H1 (cell line): ENCODE data around the gene TBCD. TPM values are rescaled to one million over a fixed set of nuclear protein-coding genes. Genes with fewer than 3 reads are reported as not detected.

Experiments
- CTCF ChIA-PET: fragments of 300-600 bp; sonication (Branson Sonifier 250); formaldehyde crosslinking; loops from one replicate; lab custom pipeline; 2021; ENCODE audit not compliant: partially characterized antibody; lab: Charles Lee
- POLR2A ChIA-PET: fragments of 300-600 bp; sonication (Branson Sonifier 250); formaldehyde crosslinking; loops from one replicate; lab custom pipeline; 2021; ENCODE audit warnings: inconsistent platforms; ENCODE audit not compliant: partially characterized antibody; lab: Charles Lee
- DNase-seq, 2 experiments: peaks; one replicate each; pipeline versions ENCODE4 v3.0.0 to v3.0.0-alpha.2; 2010 to 2022; ENCODE audit warnings: low spot score in 2 of 2, low read depth in 1 of 2, mixed read lengths in 1 of 2
- FAIRE-seq: peaks from 2 replicates; lab custom pipeline; 2011; peaks lifted over from hg19 to GRCh38; lab: Jason Lieb, UNC
- H2AFZ ChIP-seq: 2 replicates; pipeline ENCODE4 v1.8.1; 2012; ENCODE audit warnings: low read length, inconsistent platforms
- H2AK5ac ChIP-seq: 2 replicates; pipeline ENCODE4 v1.6.1; 2013; ENCODE audit warnings: low read depth, low read length
- H2BK120ac ChIP-seq: replicated peaks from 2 replicates; pipeline ENCODE3; 2013; ENCODE audit warnings: low read depth, low read length, inconsistent platforms
- H2BK12ac ChIP-seq: 2 replicates; pipeline ENCODE4 v1.6.1; 2013; ENCODE audit warnings: low read depth, low read length
- H2BK15ac ChIP-seq: 2 replicates; pipeline ENCODE4 v1.6.1; 2013; ENCODE audit warnings: low read length
- H2BK20ac ChIP-seq: 2 replicates; pipeline ENCODE4 v1.6.1; 2013; ENCODE audit warnings: low read length
- H2BK5ac ChIP-seq: 2 replicates; pipeline ENCODE4 v1.6.1; 2013; ENCODE audit warnings: low read depth, low read length
- H3K14ac ChIP-seq: 2 replicates; pipeline ENCODE4 v1.6.1; 2013; ENCODE audit warnings: inconsistent platforms; ENCODE audit not compliant: insufficient read length
- H3K18ac ChIP-seq: 2 replicates; pipeline ENCODE4 v1.6.1; 2013; ENCODE audit warnings: low read length; ENCODE audit errors: extremely low read depth
- H3K23ac ChIP-seq: 2 replicates; pipeline ENCODE4 v1.6.1; 2013; ENCODE audit warnings: inconsistent platforms; ENCODE audit not compliant: insufficient read length
- H3K23me2 ChIP-seq: 2 replicates; pipeline ENCODE4 v1.6.1; 2013; ENCODE audit warnings: low read depth, low read length
- H3K27ac ChIP-seq: 2 replicates; pipeline ENCODE4 v1.6.1; 2011; ENCODE audit warnings: low read depth, low read length, inconsistent platforms
- H3K27me3 ChIP-seq, 4 experiments: replicated peaks in 1 of 4; 1 replicate in 1 of 4; 2 replicates in 3 of 4; pipeline versions ENCODE4 v1.6.1 to v1.8.1; 2011 to 2013; ENCODE audit warnings: low read length in 3 of 4, mild to moderate bottlenecking in 3 of 4, inconsistent platforms in 2 of 4, mixed read lengths in 2 of 4, moderate library complexity in 1 of 4; ENCODE audit not compliant: control insufficient read depth in 3 of 4, insufficient read depth in 3 of 4; ENCODE audit errors: extremely low read depth in 1 of 4
- H3K36me3 ChIP-seq, 4 experiments: 2 replicates each; pipeline versions ENCODE4 v1.6.1 to v1.8.1; 2011 to 2013; ENCODE audit warnings: mild to moderate bottlenecking in 4 of 4, low read length in 3 of 4, moderate library complexity in 2 of 4, control low read depth in 1 of 4, inconsistent platforms in 1 of 4; ENCODE audit not compliant: insufficient read depth in 4 of 4, control insufficient read depth in 2 of 4
- H3K4ac ChIP-seq: replicated peaks from 2 replicates; pipeline ENCODE3; 2013; ENCODE audit warnings: low read length, low read depth, mixed read lengths, inconsistent platforms; ENCODE audit not compliant: insufficient read length
- H3K4me1 ChIP-seq, 4 experiments: replicated peaks in 1 of 4; 1 replicate in 1 of 4; 2 replicates in 3 of 4; pipeline versions ENCODE4 v1.6.1 to v1.8.1; 2011 to 2013; ENCODE audit warnings: low read length in 3 of 4, inconsistent platforms in 2 of 4, mixed read lengths in 1 of 4; ENCODE audit not compliant: insufficient read depth in 4 of 4, control insufficient read depth in 3 of 4
- H3K4me2 ChIP-seq, 2 experiments: 2 replicates each; pipeline versions ENCODE4 v1.6.1 to v1.8.1; 2011 to 2013; ENCODE audit warnings: low read depth in 2 of 2, low read length in 2 of 2, control low read depth in 1 of 2, inconsistent platforms in 1 of 2, mild to moderate bottlenecking in 1 of 2; ENCODE audit not compliant: insufficient read depth in 1 of 2
- H3K4me3 ChIP-seq, 4 experiments: fragments of 200-600, 300-600 bp in 1 of 4; sonication (generic), shearing (Covaris generic), sonication (Bioruptor Twin) in 1 of 4; 2 replicates each; pipeline versions ENCODE4 v1.5.1 to v1.8.1; 2011 to 2016; ENCODE audit warnings: low read length in 4 of 4, low read depth in 3 of 4, control low read depth in 2 of 4, inconsistent platforms in 2 of 4, mild to moderate bottlenecking in 2 of 4, mixed read lengths in 1 of 4, moderate library complexity in 1 of 4; ENCODE audit not compliant: insufficient read depth in 2 of 4; ENCODE audit errors: extremely low read depth in 1 of 4
- H3K56ac ChIP-seq: replicated peaks from 2 replicates; pipeline ENCODE3; 2013; ENCODE audit warnings: low read depth, mild to moderate bottlenecking, mixed read lengths, low read length, inconsistent platforms; ENCODE audit not compliant: insufficient read length
- H3K79me1 ChIP-seq: 2 replicates; pipeline ENCODE4 v1.6.1; 2013; ENCODE audit warnings: low read depth, low read length, control low read depth
- H3K79me2 ChIP-seq, 2 experiments: 2 replicates each; pipeline versions ENCODE4 v1.6.1 to v1.8.1; 2012 to 2013; ENCODE audit warnings: low read length in 2 of 2, mild to moderate bottlenecking in 2 of 2, inconsistent platforms in 1 of 2; ENCODE audit not compliant: insufficient read depth in 2 of 2, control insufficient read depth in 1 of 2
- H3K9ac ChIP-seq, 4 experiments: replicated peaks in 1 of 4; 1 replicate in 1 of 4; 2 replicates in 3 of 4; pipeline versions ENCODE4 v1.6.1 to v1.8.1; 2011 to 2013; ENCODE audit warnings: low read depth in 3 of 4, low read length in 3 of 4, control low read depth in 2 of 4, mild to moderate bottlenecking in 2 of 4, moderate library complexity in 2 of 4, inconsistent platforms in 1 of 4; ENCODE audit errors: extremely low read depth in 1 of 4
- H3K9me3 ChIP-seq, 2 experiments: 2 replicates each; pipeline versions ENCODE4 v1.6.1 to v1.8.1; 2012 to 2013; ENCODE audit warnings: mild to moderate bottlenecking in 2 of 2, moderate library complexity in 2 of 2, control low read depth in 1 of 2, inconsistent platforms in 1 of 2, low read depth in 1 of 2, low read length in 1 of 2, mixed read lengths in 1 of 2; ENCODE audit not compliant: insufficient read depth in 2 of 2
- H4K20me1 ChIP-seq, 2 experiments: replicated peaks in 1 of 2; 2 replicates each; pipeline versions ENCODE3 to v1.8.1; 2011 to 2013; ENCODE audit warnings: inconsistent platforms in 2 of 2, low read length in 2 of 2, mild to moderate bottlenecking in 1 of 2; ENCODE audit not compliant: insufficient read depth in 2 of 2, control insufficient read depth in 1 of 2
- H4K5ac ChIP-seq: 2 replicates; pipeline ENCODE4 v1.6.1; 2013; ENCODE audit warnings: low read length, low read depth, mixed read lengths, inconsistent platforms; ENCODE audit not compliant: insufficient read length
- H4K8ac ChIP-seq: 2 replicates; pipeline ENCODE4 v1.8.0; 2013; ENCODE audit warnings: mild to moderate bottlenecking, moderate library complexity, low read length, inconsistent platforms; ENCODE audit not compliant: insufficient read depth; ENCODE audit errors: extremely low read depth
- H4K91ac ChIP-seq: replicated peaks from 2 replicates; pipeline ENCODE3; 2013; ENCODE audit warnings: low read length, mixed read lengths, inconsistent platforms; ENCODE audit not compliant: insufficient read length
- BACH1 ChIP-seq: IDR thresholded peaks from 2 replicates; pipeline ENCODE4 v1.6.1; 2012; ENCODE audit warnings: low read length, improper control_type of control experiment
- CREB1 ChIP-seq: IDR thresholded peaks from 2 replicates; pipeline ENCODE4 v1.6.1; 2012; ENCODE audit warnings: inconsistent platforms
- EGR1 ChIP-seq: IDR thresholded peaks from 2 replicates; pipeline ENCODE4 v1.6.1; 2011; ENCODE audit warnings: low read depth, low read length, borderline replicate concordance
- KDM4A ChIP-seq: IDR thresholded peaks from one replicate; pipeline ENCODE4 v1.7.1; 2012; ENCODE audit warnings: low read depth, mild to moderate bottlenecking, moderate library complexity, low read length, inconsistent platforms; ENCODE audit not compliant: severe bottlenecking
- RFX5 ChIP-seq: IDR thresholded peaks from 2 replicates; pipeline ENCODE4 v1.6.1; 2011; ENCODE audit warnings: low read depth, low read length, improper control_type of control experiment, borderline replicate concordance
- RNF2 ChIP-seq: fragments of 200-900, 300-1000 bp; sonication (generic); IDR thresholded peaks from 2 replicates; pipeline ENCODE4 v1.7.1; 2016; ENCODE audit warnings: borderline replicate concordance, low read depth, mild to moderate bottlenecking, antibody characterized with exemption, low read length; ENCODE audit not compliant: poor library complexity, severe bottlenecking; ENCODE audit errors: missing control alignments
- SAP30 ChIP-seq: fragments of 300-600 bp; sonication (generic); IDR thresholded peaks from 2 replicates; pipeline ENCODE4 v1.7.1; 2012; ENCODE audit warnings: low read length, moderate library complexity, mild to moderate bottlenecking, inconsistent platforms; ENCODE audit not compliant: insufficient read depth, insufficient replicate concordance
- SP1 ChIP-seq: IDR thresholded peaks from 2 replicates; pipeline ENCODE4 v1.6.1; 2011; ENCODE audit warnings: low read depth, low read length
- SP4 ChIP-seq: IDR thresholded peaks from 2 replicates; pipeline ENCODE4 v1.6.1; 2012; ENCODE audit warnings: low read length, inconsistent platforms
- SUZ12 ChIP-seq: fragments of 200-600 bp; sonication (generic); IDR thresholded peaks from 2 replicates; pipeline ENCODE4 v1.6.1; 2012; ENCODE audit warnings: mild to moderate bottlenecking, inconsistent platforms, low read length, moderate library complexity, mixed read lengths
- TAF1 ChIP-seq: IDR thresholded peaks from 2 replicates; pipeline ENCODE4 v1.6.1; 2011; ENCODE audit warnings: mild to moderate bottlenecking, low read depth, low read length
- TEAD4 ChIP-seq: IDR thresholded peaks from 2 replicates; pipeline ENCODE4 v1.6.1; 2012; ENCODE audit warnings: low read depth, low read length, inconsistent platforms, mixed read lengths
- WGBS, 2 experiments: shearing (Covaris generic) in 1 of 2; methylation state at CpG; one replicate each; pipeline versions ENCODE4 v1.1.6 to v1.1.7; 2013 to 2015; ENCODE audit warnings: low lambda C conversion rate in 2 of 2, mixed read lengths in 2 of 2, inconsistent platforms in 1 of 2, low coverage in 1 of 2, missing lambda C conversion rate in 1 of 2; ENCODE audit not compliant: insufficient replicate concordance in 2 of 2, insufficient coverage in 1 of 2, insufficient read length in 1 of 2; ENCODE audit errors: extremely low coverage in 1 of 2, missing lambda C conversion rate in 1 of 2; 5-methylcytosine and 5-hydroxymethylcytosine counted together
- polyA plus RNA-seq, 7 experiments: library from polyadenylated mRNA; depleted of rRNA in 3 of 7; stranded (reverse) in 5 of 7; unstranded in 2 of 7; fragments of >200 nt in 5 of 7; fragments of 200-250 nt in 2 of 7; gene quantifications; 1 replicate in 5 of 7; 2 replicates in 1 of 7; 4 replicates in 1 of 7; pipeline versions ENCODE4 v1.2.1 to v1.2.3, GENCODE V29; 2011 to 2013; ENCODE audit warnings: missing spikeins in 2 of 7, mixed read lengths in 2 of 7
- total RNA-seq: library from RNA; stranded (reverse); fragmentation: NEBNext Ultra II Directional; extraction: Animal tissue kit (Norgen Biotek cat#: 25700); gene quantifications from 2 replicates; pipeline ENCODE4 v1.2.1, GENCODE V29; 2021
- TF ChIP-seq, protein P1 (sequence below): IDR thresholded peaks from 2 replicates; pipeline ENCODE4 v1.6.1; 2011; ENCODE audit warnings: low read length, improper control_type of control experiment

Gene TBCD
- total and polyA plus RNA-seq, 2 of the 8 experiments (the other 6 are each of a cell fraction or from before 2014, with no cell fraction given) = 118 to 162 TPM

DNA sequence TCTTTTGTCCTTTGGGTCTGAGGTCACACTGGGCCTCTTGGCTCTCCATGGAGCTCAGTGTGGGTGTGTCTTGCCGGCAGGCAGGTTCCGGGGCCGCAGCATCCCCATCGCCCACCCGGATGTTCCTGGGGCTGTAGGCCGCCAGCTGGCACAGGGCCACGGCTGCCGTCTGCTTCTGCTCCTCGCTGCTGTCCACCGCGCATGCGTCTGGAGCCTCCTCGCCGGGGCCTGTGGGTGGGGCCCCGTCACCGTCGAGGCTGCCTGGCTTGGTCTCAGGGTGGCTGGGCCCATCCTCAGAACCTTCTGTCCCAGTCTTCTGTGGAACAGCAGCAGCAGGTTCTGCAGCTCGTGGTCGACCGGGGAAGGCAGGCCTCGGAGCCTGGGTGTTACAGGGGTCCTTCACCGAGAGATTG is 78.4 kb downstream of the TBCD start:
- no peak overlapping the region for H2BK15ac ChIP-seq
- peaks cover 0 to 7% of the 10 kb centered on the region in 2 experiments; a peak in 1 of 4 replicates for H3K79me2 ChIP-seq
- no peak overlapping the region for H3K23ac ChIP-seq
- H3K4me3 ChIP-seq = no peak overlapping the region
- H4K20me1 ChIP-seq = peaks cover 5 to 13% of the 10 kb centered on the region in 2 experiments
- H2AFZ ChIP-seq = no peak overlapping the region
- no peak overlapping the region for H2BK20ac ChIP-seq
- CTCF ChIA-PET = interaction anchor here (0.6 to 3.6 kb wide), 14 partner anchors 8 to 1600 kb away, joined by 3 to 14 read pairs (median 3); no protein-coding TSS in a partner anchor
- DNase-seq (no peak), FAIRE-seq (no peak)
- H3K79me1 ChIP-seq = peaks cover 9% of the 10 kb centered on the region
- peaks cover 2 to 26% (median 18%) of the 10 kb centered on the region in 4 experiments; a peak in 5 of 8 replicates for H3K36me3 ChIP-seq
- H4K5ac ChIP-seq = no peak overlapping the region
- no peak overlapping the region for H3K4ac ChIP-seq
- H3K4me1 ChIP-seq = no peaks in the 10 kb centered on the region; a peak in 1 of 7 replicates
- H3K27ac ChIP-seq = no peak overlapping the region
- no peak overlapping the region for H2BK120ac ChIP-seq
- no peak overlapping the region for H3K4me2 ChIP-seq
- H2BK12ac ChIP-seq = no peak overlapping the region
- no peak overlapping the region for H3K56ac ChIP-seq
- H4K91ac ChIP-seq = no peak overlapping the region
- WGBS, 2 experiments = 91% methylated on average over 22 of the region's 22 CpGs; no CpG with 5 or more reads in 1 of the 2 experiments
- no peak overlapping the region for H3K14ac ChIP-seq
- POLR2A ChIA-PET = interaction anchor here (0.8 to 1.2 kb wide), 2 partner anchors 8 to 25 kb away, joined by 3 read pairs; no protein-coding TSS in a partner anchor
- H3K9me3 ChIP-seq = no peaks in the 10 kb centered on the region
- H3K18ac ChIP-seq = no peak overlapping the region
- no peak overlapping the region for H2BK5ac ChIP-seq
- no peak overlapping the region for H3K9ac ChIP-seq
- 0 out of 2 replicates have a peak overlapping the region, but pooled peaks have one; percentile 18 for H4K8ac ChIP-seq
- H3K23me2 ChIP-seq = no peaks in the 10 kb centered on the region
- H3K27me3 ChIP-seq = no peaks in the 10 kb centered on the region
- no peak overlapping the region for H2AK5ac ChIP-seq
- TF ChIP-seq CREB1 = no peak
- no peak for TF ChIP-seq SAP30
- TF ChIP-seq SP4 = no peak
- TF ChIP-seq SUZ12 = no peak
- no peak for TF ChIP-seq TAF1
- TF ChIP-seq SP1 = no peak
- TF ChIP-seq, protein P1, sequence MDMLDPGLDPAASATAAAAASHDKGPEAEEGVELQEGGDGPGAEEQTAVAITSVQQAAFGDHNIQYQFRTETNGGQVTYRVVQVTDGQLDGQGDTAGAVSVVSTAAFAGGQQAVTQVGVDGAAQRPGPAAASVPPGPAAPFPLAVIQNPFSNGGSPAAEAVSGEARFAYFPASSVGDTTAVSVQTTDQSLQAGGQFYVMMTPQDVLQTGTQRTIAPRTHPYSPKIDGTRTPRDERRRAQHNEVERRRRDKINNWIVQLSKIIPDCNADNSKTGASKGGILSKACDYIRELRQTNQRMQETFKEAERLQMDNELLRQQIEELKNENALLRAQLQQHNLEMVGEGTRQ = no peak
- TF ChIP-seq RFX5 = no peak
- no peak for TF ChIP-seq TEAD4
- no peak for TF ChIP-seq RNF2
- no peak for TF ChIP-seq EGR1
- TF ChIP-seq BACH1 = no peak
- TF ChIP-seq KDM4A = no peak
